HG03196 (cell line): ENCODE results near the gene SMS.

Experiments
- ATAC-seq: cut with Tn5 transposase; IDR thresholded peaks from one replicate; pipeline ENCODE4 v1.9.1; 2021; ENCODE audit not compliant: unreplicated experiment

SMS gene

DNA sequence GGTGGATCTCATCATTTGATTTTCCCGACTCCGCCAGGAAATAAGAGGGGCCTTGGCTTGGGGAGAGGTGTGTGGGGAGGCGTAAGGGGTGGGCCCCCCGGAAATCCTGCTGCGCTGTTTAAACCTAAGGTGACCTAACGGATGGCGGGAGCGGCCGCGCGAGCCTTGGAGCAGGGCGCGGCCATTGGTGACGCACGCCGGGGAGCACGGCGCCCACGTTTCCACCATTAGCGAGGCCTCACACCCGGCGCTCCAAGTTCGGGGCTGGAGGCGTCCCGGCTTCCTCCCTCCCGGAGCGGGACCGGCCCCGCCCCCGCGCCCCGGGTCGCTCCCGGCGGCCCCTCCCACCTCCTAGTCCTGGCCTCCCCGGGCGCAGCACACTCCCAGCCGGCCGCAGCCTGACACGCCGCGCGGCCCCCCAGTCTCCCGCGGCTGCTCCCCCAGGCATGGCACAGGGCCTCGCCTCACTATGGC is at the start of gene SMS:
SMS (plus strand) TSS at position 354 of the 474 bp plus-strand sequence; CDS start at position 470, 116 bp downstream.
- ATAC-seq = peak; percentile 72

DNA sequence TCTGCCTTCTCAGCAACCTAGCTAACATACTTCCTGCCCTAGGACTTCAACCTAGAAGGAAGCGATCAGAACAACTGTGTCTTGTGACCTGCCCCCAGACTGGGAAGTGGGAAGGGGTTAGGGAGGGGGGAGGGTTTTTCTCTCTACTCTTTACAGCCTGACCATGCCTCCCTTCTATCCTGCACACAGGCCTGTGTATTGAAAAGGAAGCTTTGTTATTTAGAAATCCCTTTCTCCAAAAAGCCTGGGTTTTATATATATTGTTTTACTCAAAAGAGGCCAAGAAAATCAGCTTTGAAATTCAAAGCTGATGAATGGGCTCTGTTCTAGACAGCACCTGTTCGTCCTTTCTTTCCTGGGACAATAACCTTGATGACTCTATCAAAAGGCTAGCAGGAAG is 35.2 kb upstream of the SMS start:
- ATAC-seq = no peak

DNA sequence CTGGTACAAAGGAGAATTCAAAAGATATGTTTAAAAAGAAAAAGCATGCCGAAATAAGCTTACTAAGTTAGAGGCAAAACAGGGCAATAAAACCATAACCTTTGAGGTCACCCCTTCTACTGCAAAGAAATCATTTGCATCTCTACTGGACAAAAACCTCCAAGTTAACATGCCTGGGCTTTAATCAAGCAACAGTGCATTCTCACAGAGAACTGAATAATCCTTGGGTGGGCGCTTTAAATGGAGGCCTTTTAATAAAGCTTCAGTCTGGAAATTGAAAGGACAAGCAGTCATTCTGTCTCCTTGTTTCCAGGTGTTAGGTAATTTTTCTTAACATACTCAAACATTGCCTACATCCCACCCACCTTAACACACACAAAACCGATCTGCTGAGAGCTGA is 34.6 kb upstream of the SMS start:
- no peak for ATAC-seq

DNA sequence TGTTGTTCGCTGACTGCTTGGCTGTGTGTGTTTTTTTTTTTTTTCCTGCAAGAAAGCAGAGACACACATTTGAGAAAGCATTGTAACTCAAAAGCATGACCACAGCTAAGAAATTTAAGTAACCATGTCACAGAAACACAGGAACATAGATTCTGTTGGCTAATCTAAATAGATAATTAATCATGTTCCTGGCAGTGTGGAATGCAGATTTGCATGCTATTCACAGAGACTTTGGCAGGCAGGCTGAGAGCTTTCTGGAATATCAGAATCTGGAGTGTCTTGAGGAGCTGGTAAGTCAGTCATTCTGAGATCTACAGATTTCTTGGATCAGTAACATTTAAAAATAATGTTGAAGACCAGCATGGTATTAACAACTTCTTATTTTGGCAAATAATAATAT is 33.2 kb upstream of the SMS start:
- no peak for ATAC-seq

DNA sequence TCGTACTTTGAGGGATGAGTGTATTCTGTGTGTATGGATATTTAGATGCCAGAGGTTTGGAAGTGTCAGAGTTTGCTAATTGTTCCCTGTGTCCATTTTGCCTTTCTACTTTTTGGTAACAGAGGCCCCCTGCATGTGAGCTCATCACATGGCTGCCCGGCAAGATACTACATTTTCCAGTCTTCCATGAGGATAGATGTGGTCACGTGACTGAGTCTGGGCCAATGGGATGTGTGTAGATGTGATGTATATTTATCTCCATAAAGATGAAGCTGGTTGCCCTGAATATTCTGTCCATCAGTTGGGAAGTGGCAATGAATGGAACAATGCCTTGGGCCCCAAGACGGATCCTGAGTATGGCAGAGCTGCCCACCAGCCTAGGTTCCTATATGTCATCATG is 29.0 kb upstream of the SMS start:
- ATAC-seq = no peak

DNA sequence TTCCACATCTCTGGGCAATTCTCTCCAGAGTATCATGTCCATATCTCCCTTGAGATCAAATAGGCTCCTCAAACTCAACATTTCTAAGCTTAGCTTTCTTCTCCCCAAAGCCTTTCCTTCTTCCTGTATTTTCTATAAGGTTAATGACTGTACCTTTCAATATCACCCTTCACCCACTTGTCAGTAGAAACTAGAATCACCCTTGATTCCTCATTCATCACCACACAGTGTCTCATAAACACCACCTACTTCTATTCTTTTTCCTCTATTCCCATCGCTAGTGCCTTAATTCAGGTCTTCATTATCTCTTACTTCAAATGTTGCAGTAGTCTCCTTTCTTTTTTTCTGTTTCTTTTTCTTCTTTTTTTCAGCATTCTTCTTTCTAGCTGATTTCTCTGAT is 28.3 kb upstream of the SMS start:
- ATAC-seq = no peak

DNA sequence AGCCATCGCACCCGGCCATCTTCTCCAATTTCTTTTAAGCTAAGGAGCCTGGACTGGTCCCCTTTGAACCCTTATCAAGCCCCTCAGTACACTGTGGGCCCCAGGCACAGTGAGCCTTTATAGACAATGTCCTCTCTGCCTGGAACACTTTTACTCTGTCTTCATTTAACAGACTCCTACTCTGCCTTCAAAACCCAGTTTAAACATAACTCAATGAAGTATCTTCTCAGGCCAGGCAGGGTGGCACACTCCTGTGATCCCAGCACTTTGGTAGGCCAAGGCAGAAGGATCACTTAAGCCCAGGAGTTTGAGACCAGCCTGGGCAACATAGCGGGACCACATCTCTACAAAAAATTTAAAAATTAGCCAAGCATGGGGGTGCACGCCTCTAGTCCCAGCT is 27.5 kb upstream of the SMS start:
- ATAC-seq = no peak

DNA sequence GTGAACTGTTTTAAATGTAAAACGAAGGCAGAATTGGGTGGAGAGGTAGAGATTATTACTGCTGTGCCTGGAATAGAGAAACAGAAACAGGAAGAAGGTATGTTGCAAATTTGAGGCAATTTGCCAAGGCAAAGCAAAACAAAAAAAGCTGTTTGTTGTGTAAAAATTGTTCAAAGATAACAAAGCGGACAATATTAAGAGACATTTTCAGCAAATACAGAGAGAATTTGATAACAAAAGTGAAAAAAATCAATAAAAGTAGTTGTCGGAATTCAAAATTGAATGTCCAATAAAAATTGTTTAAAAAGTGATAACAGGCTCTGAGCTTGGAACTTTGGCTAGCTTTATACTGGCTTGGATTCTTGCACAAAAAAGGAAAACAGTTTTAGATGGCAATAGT is 14.4 kb upstream of the SMS start:
- no peak for ATAC-seq

DNA sequence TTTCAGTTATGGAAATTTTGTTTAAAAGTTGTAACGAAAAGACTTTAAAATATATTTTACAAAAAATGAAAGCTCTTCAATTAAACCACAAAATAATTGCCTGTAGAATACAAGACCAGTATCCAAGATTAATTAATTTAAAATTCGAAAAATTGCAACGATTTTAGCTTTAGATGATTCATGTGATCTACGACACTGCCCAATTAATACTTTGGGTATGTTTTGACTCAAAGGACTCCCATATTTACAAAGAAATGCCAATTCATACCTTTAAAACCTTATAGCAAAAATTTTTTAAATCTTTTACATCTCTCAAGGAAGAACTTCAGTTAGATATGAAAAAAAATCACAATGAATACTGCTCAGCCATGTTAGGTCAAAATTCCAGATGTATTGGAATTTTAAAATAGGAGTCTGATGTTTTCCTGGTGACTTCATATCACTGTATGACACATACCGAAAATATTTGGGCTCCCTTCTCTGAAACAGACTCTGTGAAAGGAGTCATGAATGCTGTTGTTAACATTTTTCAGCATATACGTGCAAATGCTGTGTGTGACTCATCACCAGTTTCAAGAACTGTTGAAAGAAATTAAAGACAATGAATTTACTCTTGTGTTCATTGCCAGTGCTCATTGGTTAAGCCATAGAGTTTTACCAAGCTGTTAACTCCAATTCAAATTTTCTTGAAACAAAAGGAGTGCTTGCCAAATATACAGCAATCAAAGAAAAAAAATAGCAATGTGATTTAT is 13.8 kb upstream of the SMS start:
- no peak for ATAC-seq

DNA sequence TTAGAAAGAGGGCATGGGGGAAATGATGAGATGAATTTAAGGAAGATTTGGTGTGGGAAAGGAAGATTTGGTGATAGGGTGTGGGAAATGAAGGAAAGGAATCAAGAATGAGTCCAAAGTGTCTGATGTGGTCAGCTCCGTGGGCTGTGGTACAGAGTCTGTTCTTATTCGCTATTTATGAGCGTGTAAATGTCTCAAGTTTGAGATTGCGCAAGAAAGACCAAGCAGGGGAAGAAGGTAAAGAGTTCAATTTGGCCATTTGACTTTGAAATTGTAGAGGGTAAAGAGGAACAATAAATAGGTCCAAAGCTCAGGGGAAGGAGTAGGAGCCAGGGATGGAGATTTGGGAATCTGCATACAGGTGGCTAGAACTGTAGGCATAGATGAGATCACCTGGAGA is 11.3 kb upstream of the SMS start:
- ATAC-seq = no peak

DNA sequence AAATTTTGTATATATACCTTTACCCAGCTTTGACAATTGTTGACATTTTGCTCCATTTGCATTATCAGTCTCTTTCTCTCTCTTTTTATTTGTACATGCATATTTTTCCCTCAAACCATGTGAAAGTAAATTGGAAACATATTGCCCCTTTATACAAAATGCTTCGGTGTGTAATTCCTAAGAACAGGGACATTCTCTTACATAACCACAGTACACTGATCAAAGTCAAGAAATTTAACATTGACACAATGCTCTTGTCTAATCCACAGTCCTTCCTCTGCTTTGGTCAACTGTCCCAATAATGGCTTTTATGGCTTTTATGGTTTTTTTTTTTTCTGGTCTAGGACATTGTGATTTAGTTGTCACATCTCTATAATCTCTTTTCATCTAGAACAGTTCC is 9.5 kb upstream of the SMS start:
- no peak for ATAC-seq

DNA sequence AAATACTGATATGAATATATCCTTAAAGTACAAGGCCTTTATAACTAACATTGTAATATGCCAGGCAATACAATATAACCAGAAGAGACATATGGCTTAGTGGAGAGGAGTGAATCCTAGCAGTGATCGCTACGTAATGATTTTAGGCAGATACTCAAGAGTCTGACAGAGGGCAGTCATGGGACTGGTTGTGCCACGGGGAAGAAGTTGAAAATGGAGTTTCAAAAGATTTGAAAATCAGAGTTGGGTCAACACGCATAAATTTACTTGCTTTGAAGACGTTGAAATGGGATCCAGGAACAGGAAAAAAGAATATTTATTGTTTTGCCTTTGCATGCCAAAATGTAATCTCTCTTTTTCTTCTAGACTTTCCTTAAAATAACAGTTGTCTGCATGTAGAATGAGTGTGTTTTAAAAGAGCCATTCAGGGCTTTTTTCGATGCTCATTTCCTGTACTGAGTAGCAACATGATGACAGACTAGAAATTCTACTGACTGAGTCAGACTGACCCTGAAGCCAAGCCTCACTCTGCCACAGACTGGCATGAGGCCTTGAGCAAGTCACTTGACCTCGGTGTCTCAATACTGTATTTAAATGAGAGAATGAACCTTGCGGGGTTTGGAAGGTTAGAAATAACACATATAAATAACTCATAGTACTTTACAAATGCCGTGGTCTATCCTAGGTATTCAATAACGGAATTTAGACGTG is 8.1 kb upstream of the SMS start:
- no peak for ATAC-seq

DNA sequence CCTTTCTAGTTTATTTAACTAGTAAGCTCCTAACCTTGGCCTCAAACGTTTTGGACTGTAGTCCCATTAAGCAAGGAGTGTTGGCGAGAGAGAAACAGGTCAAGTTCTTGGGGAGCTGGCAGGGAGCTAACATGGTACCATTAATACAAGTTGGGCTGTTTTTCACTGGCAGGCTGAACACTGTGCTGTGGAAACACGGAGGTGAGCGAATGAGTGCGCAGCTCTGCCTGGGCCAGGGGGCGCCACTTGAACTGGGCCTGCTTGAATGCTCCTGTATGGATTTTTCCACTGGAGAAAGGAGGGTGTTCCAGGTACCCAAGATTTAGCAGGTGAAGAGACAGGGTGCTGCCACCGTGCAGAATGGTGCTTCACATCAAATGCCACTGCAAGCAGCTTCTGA is 7.4 kb upstream of the SMS start:
- ATAC-seq = no peak

DNA sequence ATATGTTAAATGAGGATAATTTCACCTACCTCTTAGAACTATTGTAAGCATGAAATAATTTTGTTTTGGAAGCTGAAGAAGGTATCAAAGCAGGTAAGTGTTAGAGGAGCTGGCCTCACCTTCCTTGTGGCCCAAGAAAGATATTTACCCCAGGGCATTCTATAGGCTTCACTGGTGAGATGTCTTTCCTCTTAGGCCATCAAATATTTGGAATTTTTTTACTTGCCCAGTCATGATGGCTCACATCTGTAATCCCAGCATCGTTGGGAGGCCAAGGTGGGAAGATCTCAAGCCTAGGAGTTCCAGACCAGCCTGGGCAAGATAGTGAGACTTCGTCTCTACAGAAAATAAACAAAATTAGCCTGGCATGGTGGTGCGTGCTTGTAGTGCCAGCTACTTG is 6.1 kb upstream of the SMS start:
- ATAC-seq = no peak

DNA sequence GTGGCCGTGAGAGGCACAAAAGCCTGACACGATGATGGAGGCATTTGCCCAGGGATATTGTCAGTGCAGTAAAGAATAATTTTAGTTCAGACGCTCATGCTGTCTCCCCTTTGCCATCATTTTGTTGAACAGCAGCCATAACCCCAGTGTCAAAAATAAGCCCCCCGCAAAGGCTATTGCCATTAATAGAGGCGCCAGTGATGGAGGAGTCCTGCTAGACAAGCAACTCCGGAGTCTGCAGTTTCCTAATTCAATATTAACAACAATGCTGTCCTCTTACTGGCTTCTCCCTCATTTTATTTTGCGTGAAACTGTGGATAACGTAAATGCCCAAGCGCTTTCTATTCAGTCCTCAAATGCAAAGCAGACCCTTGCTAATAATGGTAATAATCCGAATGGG is 603 bp upstream of the SMS start:
- no peak for ATAC-seq

DNA sequence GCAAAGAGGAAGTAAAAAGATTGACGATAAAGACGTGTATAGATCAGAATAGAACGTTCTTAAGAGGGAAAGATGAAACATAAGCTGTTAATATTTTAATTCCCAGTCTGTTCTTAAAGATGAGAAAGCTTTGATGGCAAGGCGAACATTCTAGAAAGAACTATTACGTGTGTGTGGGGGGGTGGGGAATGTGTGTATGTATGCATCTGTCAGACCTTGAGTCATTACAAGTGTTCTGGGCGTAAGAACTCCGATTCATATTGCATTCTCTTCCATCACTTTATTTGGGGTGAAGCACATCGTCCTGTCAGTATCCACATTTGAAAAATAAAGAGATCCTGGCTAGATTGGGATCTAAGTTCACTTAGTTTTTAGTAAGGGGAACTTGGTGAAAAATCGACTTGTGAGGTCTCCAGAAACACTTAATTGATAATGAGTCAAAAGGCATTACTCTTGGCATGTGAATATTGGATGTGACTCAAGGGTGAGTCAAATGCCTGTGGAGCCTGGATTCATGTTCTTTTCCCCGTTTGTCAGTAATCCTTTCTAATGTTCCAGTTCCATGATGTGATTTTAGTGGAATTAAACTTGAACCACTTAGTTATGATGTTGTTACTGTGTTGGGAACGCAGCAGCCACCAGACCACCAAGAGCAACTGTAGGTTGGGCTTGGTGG is 3.1 kb downstream of the SMS start:
- ATAC-seq = no peak

DNA sequence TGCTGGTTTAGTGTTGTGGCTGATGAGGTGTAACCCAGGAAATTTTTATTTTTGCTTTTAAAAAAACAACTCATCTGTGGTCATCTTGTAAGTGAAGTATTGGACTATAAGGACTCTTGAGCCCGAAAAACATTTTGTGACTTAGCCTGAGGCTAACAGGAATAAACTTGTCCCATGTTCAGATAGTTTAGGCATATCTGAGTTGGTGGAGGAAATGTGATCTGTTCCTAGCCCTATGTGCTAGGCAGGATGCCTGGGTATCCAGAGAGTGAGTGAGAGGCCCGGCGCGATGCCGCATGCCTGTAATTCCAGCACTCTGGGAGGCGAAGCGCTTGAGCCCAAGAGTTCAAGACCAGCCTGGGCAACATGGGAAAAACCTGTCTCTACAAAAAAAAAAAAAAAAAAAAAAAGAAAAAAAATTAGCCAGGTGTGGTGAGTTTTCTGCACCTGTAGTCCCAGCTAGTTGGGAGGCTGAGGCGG is 3.7 kb downstream of the SMS start:
- ATAC-seq = no peak

DNA sequence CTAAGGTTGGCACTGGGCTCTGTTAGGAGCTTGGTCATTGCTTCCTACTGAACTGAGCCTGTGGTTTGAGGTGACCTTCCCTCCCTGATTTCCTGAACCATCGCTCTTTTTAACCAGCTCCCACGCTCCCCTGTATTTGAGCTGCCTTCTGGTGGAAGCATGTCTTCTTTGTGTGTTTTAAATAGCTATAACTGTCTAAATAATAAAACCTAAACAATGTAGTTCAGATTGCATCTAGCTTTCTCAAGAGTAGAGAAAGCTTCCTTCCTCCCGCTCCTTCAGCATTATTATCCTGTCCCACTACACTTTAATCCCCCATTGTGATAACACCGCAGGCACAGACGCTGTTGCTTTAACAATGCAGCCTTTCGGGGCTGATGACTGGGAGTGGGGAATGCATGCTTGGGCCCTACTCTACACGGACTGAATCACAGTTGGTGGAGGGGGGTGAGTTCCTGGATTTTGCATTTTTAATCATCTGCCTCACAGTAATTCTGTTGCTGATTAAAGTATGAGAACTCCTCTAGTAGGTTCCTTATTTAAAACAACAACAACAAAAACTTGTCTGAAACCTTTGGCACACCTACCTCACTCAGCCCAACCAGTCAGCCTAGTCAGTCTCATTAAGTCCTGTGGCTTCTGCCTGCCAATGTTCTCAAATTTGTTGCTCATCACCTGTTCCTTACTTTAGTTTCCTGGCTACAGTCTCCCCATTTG is 6.6 kb downstream of the SMS start:
- ATAC-seq = no peak

DNA sequence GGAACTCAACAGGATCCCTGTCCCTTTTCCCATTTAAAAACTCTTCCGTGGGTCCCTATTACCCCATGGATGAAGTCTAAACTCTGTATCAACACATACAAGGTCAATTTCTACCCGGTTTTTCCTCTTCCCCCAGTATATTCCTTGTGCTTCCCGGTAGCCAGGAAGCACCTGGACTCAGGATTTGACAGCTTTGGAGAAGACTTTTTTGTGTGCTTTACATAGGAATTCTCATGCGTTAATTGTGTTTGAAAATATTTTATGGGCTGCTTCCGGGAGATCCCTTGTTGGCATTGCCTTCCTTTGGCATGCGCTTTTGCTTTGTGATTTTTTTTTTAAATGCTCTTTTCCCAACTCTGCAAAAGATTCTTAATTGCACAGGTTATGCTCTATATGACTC is 7.2 kb downstream of the SMS start:
- no peak for ATAC-seq

DNA sequence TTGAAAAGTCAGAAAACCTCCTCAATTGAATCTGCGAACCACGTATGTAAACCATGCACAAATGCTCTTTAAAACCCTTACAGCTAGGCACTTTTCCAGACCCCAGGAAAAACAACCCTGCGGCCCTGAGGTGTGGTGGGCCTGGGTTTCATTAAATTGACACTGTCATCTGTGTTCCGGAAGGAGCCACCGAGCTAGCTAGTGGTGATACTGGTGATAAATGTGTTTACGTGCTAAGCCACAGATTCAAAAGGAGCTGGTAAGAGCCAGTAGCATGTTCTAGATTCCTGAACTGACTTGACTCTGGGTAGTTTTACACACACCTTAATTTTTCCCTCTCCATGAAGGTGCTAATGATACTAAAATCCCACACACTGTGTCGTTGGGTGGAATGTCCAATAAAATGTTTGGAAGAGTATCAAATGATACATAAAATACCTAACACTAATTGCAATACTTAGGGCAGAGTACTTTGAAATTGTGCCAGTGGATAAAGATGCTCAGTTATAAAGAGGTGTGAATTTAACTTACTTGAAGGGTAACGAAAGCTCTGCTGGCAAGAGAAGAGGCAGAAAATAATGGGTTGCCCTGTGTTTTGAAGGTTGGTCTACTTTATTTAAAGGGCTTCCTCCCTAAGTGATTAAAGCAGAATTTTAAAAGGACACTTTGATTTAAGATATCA is 8.5 kb downstream of the SMS start:
- no peak for ATAC-seq

DNA sequence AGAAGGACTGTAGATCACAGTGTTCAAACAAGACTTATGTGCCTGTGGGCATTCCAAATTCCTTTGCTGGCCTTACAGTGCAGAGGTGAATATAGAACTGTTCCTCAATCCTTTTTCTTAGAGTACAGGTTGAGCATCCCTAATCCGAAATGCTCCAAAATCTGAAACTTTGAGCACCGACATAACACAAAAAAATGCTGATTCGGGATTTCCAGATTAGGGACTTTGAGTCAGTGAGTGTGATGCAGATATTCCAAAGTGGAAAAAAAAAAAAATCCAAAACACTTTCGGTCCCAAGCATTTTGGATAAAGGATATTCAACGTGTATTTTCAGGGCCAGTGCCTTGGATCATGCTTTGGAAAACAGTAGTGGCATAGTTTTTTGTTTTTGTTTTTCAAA is 9.2 kb downstream of the SMS start:
- ATAC-seq = no peak
